IPS-18a (cell line): ENCODE results near the gene CLEC2B.
"Not testable (repeated sequence)": the region's sequence is repeated elsewhere in the genome, so short reads cannot be mapped to it uniquely, and the experiment has no call there.

ENCODE experiments used
- H3K27ac ChIP-seq: one replicate; pipeline ENCODE4 v1.5.1; 2013; ENCODE audit warnings: low read length
- H3K27me3 ChIP-seq: one replicate; pipeline ENCODE4 v1.6.1; 2013; ENCODE audit warnings: mild to moderate bottlenecking, low read length; ENCODE audit not compliant: control insufficient read depth, insufficient read depth
- H3K36me3 ChIP-seq: one replicate; pipeline ENCODE4 v1.6.1; 2013; ENCODE audit warnings: low read depth, low read length; ENCODE audit not compliant: control insufficient read depth
- H3K4me1 ChIP-seq: one replicate; pipeline ENCODE4 v1.6.1; 2013; ENCODE audit warnings: low read depth, low read length; ENCODE audit not compliant: control insufficient read depth
- H3K4me3 ChIP-seq: one replicate; pipeline ENCODE4 v1.5.1; 2013; ENCODE audit warnings: low read length
- H3K9ac ChIP-seq: one replicate; pipeline ENCODE4 v1.6.1; 2013; ENCODE audit warnings: mild to moderate bottlenecking, low read length, moderate library complexity
- H3K9me3 ChIP-seq: one replicate; pipeline ENCODE4 v1.6.1; 2013; ENCODE audit warnings: low read depth, low read length; ENCODE audit not compliant: control insufficient read depth

The CLEC2B gene

GRCh38 chr12:9895215-9895971 is 26.2 kb upstream of the CLEC2B start:
- no peak overlapping the region for H3K27ac ChIP-seq
- no peak overlapping the region for H3K9ac ChIP-seq
- H3K9me3 ChIP-seq = no peaks in the 10 kb centered on the region
- H3K4me1 ChIP-seq = no peaks in the 10 kb centered on the region
- no peaks in the 10 kb centered on the region for H3K27me3 ChIP-seq
- H3K4me3 ChIP-seq = no peak overlapping the region
- H3K36me3 ChIP-seq = no peaks in the 10 kb centered on the region

DNA sequence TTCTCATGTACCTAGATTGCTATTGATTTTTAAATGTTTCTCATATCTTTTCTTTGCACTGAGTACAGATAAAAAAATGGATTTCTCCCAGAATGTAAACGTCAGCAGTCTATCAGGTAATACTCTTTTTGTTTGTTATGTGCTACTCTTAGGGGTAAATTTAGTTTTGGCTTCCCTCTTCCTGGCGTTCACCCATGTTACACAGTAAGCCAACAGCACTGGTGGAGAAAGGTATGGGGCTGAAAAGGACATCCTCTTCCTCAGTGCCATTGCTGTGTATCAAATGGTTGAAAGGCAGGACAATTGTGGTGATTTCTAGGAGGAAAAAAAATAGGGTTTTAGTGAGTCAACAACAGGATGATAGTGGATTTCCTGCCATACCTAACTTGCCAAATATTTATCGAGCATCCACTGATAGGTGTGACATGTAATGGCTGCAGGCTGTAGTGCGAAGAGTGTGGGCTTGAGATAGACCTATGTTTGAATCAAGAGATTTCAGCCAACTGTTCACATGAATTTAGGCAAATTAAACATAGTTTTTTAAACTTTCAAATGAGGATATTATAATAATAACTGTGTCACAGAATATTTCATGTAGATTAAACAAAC is 19.6 kb upstream of the CLEC2B start:
- Histone ChIP-seq H3K27me3 (no peaks in the 10 kb centered on the region), H3K9me3 (no peaks in the 10 kb centered on the region), H3K4me1 (no peaks in the 10 kb centered on the region), H3K9ac (no peak overlapping the region), H3K36me3 (no peaks in the 10 kb centered on the region), H3K4me3 (no peak overlapping the region), H3K27ac (no peak overlapping the region)

DNA sequence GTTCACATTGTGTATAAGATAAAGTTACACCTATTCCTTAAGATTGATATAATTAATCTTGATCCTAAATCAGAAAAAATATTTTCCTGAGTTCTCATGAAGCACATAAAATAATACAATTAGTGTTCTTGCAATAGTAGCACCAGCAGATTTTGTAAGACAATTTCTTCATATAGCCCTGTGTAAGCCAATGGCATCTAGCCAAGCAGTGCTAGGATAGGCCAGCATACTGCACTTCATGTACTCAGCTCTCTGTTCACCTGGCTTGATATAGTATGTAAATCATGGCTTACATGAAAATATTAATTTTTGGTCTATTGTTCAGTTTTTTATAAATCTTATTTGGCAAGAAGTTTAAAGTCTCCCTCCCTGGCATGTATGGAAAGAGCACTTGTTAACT is 14.0 kb upstream of the CLEC2B start:
- no peaks in the 10 kb centered on the region for H3K27me3 ChIP-seq
- no peak overlapping the region for H3K4me3 ChIP-seq
- H3K4me1 ChIP-seq = peaks cover 3% of the 10 kb centered on the region
- no peaks in the 10 kb centered on the region for H3K9me3 ChIP-seq
- H3K9ac ChIP-seq = no peak overlapping the region
- H3K27ac ChIP-seq = no peak overlapping the region
- no peaks in the 10 kb centered on the region for H3K36me3 ChIP-seq

DNA sequence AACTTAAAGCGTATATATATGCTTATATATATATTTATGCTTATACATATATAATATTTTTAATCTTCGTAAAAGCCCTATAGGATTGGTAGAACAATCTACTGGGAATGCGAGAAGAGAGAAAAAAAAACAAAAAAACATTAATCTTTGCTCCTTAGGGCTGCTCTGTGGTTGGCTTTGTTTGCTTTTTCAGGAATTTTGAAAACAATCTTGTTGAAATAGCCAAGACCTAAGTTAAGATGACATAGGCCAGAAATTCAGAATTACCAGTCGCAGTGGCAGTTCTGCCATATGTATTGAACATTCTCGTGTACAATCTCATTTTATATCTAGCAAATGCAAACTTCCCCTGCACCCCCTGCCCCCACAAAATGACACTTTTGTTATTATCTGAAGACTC is 12.8 kb upstream of the CLEC2B start:
- peaks cover 3% of the 10 kb centered on the region for H3K4me1 ChIP-seq
- H3K9me3 ChIP-seq = no peaks in the 10 kb centered on the region
- no peak overlapping the region for H3K9ac ChIP-seq

DNA sequence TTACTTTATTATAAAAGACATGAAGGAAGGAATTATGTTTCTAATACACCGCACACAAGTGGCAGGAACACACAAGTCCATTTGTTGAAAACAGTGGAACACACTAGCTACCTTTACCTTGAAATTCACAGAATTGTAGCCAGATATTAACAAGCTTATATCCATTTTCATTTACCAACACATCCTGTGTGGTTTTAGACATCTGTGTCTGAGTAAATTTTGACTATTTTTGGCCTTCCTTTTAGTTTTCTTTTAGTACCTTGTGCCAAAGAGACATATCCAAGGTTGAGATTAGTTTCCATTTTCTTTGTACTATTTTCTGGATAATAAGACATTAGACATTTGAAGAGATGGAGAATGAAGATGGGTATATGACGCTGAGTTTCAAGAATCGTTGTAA is 12.1 kb upstream of the CLEC2B start, which contains the start of gene KLRF2:
KLRF2 (plus strand) TSS at position 244 of the 400 bp plus-strand sequence; CDS start at position 351, 107 bp downstream.
- peaks cover 3% of the 10 kb centered on the region for H3K4me1 ChIP-seq
- H3K27me3 ChIP-seq = no peaks in the 10 kb centered on the region
- no peaks in the 10 kb centered on the region for H3K36me3 ChIP-seq
- no peak within 1 kb of the TSS for H3K4me3 ChIP-seq
- no peak within 1 kb of the TSS for H3K9ac ChIP-seq
- no peak within 1 kb of the TSS for H3K27ac ChIP-seq
- no peaks in the 10 kb centered on the region for H3K9me3 ChIP-seq

More for the DNA sequence above, 12.8 kb upstream of the CLEC2B start:
- Histone ChIP-seq H3K4me3 (no peak overlapping the region), H3K36me3 (no peaks in the 10 kb centered on the region), H3K27me3 (no peaks in the 10 kb centered on the region), H3K27ac (no peak overlapping the region)

GRCh38 chr12:9880532-9881078 is 11.5 kb upstream of the CLEC2B start:
- Histone ChIP-seq H3K27me3 (no peaks in the 10 kb centered on the region), H3K27ac (no peak overlapping the region), H3K36me3 (no peaks in the 10 kb centered on the region), H3K4me1 (peaks cover 3% of the 10 kb centered on the region), H3K4me3 (no peak overlapping the region), H3K9ac (no peak overlapping the region), H3K9me3 (no peaks in the 10 kb centered on the region)

DNA sequence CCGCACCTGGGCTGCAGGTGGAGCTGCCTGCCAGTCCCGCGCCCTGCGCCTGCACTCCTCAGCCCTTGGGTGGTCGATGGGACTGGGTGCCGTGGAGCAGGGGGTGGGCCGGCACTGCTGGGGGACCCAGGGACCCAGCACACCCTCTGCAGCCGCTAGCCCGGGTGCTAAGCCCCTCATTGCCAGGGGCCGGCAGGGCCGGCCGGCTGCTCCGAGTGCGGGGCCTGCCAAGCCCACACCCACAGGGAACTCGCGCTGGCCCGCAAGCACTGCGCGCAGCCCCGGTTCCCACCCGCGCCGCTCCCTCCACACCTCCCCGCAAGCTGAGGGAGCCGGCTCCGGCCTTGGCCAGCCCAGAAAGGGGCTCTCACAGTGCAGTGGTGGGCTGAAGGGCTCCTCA is 7.0 kb upstream of the CLEC2B start:
- H3K27ac ChIP-seq, H3K9ac ChIP-seq, H3K4me1 ChIP-seq, H3K36me3 ChIP-seq, H3K4me3 ChIP-seq, H3K27me3 ChIP-seq, H3K9me3 ChIP-seq: not testable (repeated sequence)

GRCh38 chr12:9872742-9873141 is 3.6 kb upstream of the CLEC2B start:
- no peak overlapping the region for H3K4me3 ChIP-seq
- H3K27ac ChIP-seq = no peak overlapping the region
- no peaks in the 10 kb centered on the region for H3K9me3 ChIP-seq
- H3K36me3 ChIP-seq = no peaks in the 10 kb centered on the region
- H3K27me3 ChIP-seq = no peaks in the 10 kb centered on the region
- no peak overlapping the region for H3K9ac ChIP-seq
- peaks cover 17% of the 10 kb centered on the region for H3K4me1 ChIP-seq

GRCh38 chr12:9872162-9872561 is 3.0 kb upstream of the CLEC2B start:
- H3K27ac ChIP-seq = no peak overlapping the region
- H3K4me1 ChIP-seq = peaks cover 17% of the 10 kb centered on the region
- H3K36me3 ChIP-seq = no peaks in the 10 kb centered on the region

GRCh38 chr12:9870286-9870866 is 1.2 kb upstream of the CLEC2B start:
- H3K4me1 ChIP-seq = peaks cover 17% of the 10 kb centered on the region
- H3K4me3 ChIP-seq = no peak overlapping the region
- no peaks in the 10 kb centered on the region for H3K27me3 ChIP-seq
- no peak overlapping the region for H3K27ac ChIP-seq
- H3K9ac ChIP-seq = no peak overlapping the region
- H3K36me3 ChIP-seq = no peaks in the 10 kb centered on the region
- no peaks in the 10 kb centered on the region for H3K9me3 ChIP-seq

More at GRCh38 chr12:9872162-9872561, 3.0 kb upstream of the CLEC2B start:
- no peak overlapping the region for H3K9ac ChIP-seq
- H3K9me3 ChIP-seq = no peaks in the 10 kb centered on the region
- no peak overlapping the region for H3K4me3 ChIP-seq
- H3K27me3 ChIP-seq = no peaks in the 10 kb centered on the region

- Histone ChIP-seq H3K4me3 (no peak overlapping the region), H3K9ac (no peak overlapping the region), H3K36me3 (no peaks in the 10 kb centered on the region), H3K27ac (no peak overlapping the region), H3K4me1 (peaks cover 17% of the 10 kb centered on the region), H3K27me3 (no peaks in the 10 kb centered on the region), H3K9me3 (no peaks in the 10 kb centered on the region)
Measured at GRCh38 chr12:9868951-9869306, 225 bp downstream of the CLEC2B start.
